Measurements from ENCODE around the gene WWTR1. TPM values are rescaled to one million over a fixed set of nuclear protein-coding genes. Genes with fewer than 3 reads are reported as not detected.

The WWTR1 gene
- total RNA-seq, 1 experiment from 2014 or later = 24.4 TPM

- Histone ChIP-seq H3K4me1 (ENCODE audit: insufficient read depth, low read length) (no peaks in the 10 kb centered on the region; the same call in 1 of the 2 replicates), H2BK5ac (ENCODE audit: insufficient read length, low read length) (no peak overlapping the region), H2BK120ac (ENCODE audit: low read depth, low read length, poor library complexity, severe bottlenecking) (no peak overlapping the region), H2BK20ac (ENCODE audit: low read depth, low read length, poor library complexity, severe bottlenecking) (no peak overlapping the region), H2AK5ac (ENCODE audit: insufficient read length, low read length) (no peak overlapping the region), H3K27ac (ENCODE audit: insufficient read length, low read depth, low read length) (no peak overlapping the region), H3K56ac (ENCODE audit: insufficient read length, low read depth, low read length) (no peak overlapping the region), H3K4ac (ENCODE audit: low read depth, low read length) (no peak overlapping the region), H4K20me1 (ENCODE audit: control insufficient read depth, insufficient read depth, insufficient read length) (no peaks in the 10 kb centered on the region), H2BK12ac (ENCODE audit: insufficient read length, low read depth, low read length) (no peak overlapping the region), H3K79me2 (ENCODE audit: insufficient read depth, low read length) (peaks cover 2% of the 10 kb centered on the region; the same call in 1 of the 2 replicates), H4K8ac (replicated peaks; ENCODE audit: insufficient read length, low read depth, low read length) (no peak overlapping the region), H4K5ac (ENCODE audit: insufficient read length, low read depth, low read length) (no peak overlapping the region), H3K23me2 (ENCODE audit: insufficient read length, low read depth, low read length, poor library complexity, severe bottlenecking) (peaks cover 25% of the 10 kb centered on the region), H3T11ph (ENCODE audit: low read length) (no peak overlapping the region), H3K4me2 (ENCODE audit: insufficient read depth, insufficient read length, low read length) (no peak overlapping the region), H3K9me3 (ENCODE audit: control insufficient read depth, low read depth, low read length) (no peaks in the 10 kb centered on the region), H3K18ac (ENCODE audit: insufficient read length, low read depth, low read length) (no peak overlapping the region), H3K9ac (ENCODE audit: extremely low read depth, insufficient read length, low read length) (no peak overlapping the region), H2AFZ (ENCODE audit: low read length) (no peak overlapping the region), H4K91ac (ENCODE audit: insufficient read length, low read depth, low read length) (no peak overlapping the region), H3K27me3 (ENCODE audit: insufficient read depth, low read length) (no peaks in the 10 kb centered on the region), H3K14ac (ENCODE audit: insufficient read depth, low read length) (no peak overlapping the region), H2BK15ac (ENCODE audit: low read depth, low read length) (no peak overlapping the region), H3K23ac (ENCODE audit: insufficient read length, low read depth, low read length) (no peak overlapping the region), H3K79me1 (ENCODE audit: insufficient read depth, low read depth, low read length, poor library complexity, severe bottlenecking) (peaks cover 5% of the 10 kb centered on the region)
- no peak for TF ChIP-seq CTCF (conservative IDR thresholded peaks at IDR 0.05)
- Mint-ChIP-seq H3K4me3 (peak overlapping the region in 1 of 2 experiments; percentile 11; a peak in 1 of 5 replicates), H3K4me1 (peaks cover 39 to 44% of the 10 kb centered on the region in 2 experiments), H3K9me3 (peaks cover 0 to 3% of the 10 kb centered on the region in 2 experiments; a peak in 1 of 5 replicates), H3K27ac (no peak overlapping the region), H3K36me3 (ENCODE audit: insufficient read depth in 1 of 3, low read depth in 3 of 3) (peaks cover 22 to 52% (median 31%) of the 10 kb centered on the region in 3 experiments), H3K27me3 (ENCODE audit: low read depth) (peaks cover 6% of the 10 kb centered on the region)
- DNase-seq = no peak
Measured at GRCh38 chr3:149654188-149654601, 3.6 kb downstream of the WWTR1 start.
